GM21825 (cell line): ENCODE results near the gene KHDC4.

Source experiments
- ATAC-seq: cut with Tn5 transposase; IDR thresholded peaks from one replicate; pipeline ENCODE4 v1.9.1; 2021; ENCODE audit warnings: mild to moderate bottlenecking, moderate library complexity; ENCODE audit not compliant: unreplicated experiment

KHDC4 gene

GRCh38 chr1:155877945-155878344, 56.3 kb downstream of the KHDC4 start:
- no peak for ATAC-seq

DNA sequence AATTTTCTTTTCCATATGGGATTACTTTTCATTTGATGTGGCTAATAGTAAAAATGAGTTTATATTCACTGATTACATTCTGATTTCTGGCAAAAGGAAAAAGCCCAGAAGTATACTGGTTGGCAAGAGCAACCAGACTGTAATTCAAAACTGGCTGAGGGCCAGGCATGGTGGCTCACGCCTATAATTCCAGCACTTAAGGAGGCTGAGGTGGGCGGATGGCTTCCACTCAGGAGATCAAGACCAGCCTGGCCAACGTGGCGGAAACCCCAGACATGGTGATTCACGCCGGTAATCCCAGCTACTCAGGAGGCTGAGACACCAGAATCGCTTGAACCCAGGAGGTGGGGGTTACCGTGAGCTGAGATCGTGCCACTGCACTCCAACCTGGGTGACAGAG, 60.4 kb downstream of the KHDC4 start:
- ATAC-seq, result no peak

DNA sequence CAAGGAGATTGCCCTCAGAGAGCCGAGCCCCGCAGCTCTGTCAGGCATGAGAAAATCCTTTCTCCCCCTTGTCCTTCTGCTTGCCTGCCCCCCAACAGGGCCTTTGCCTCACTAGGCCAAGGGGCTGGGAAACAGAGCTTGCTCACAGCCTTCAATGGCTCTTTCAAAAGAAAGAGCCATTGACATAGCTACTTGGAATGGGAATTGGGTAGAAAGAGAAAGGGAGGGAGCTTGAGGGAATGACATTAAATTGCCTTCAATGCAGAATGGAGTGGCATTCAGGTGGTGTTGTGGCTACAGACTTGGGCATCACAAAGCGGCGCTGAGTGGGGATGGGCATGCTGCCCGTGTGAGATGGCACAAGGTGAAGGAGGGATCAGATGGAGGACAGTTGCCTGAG, 61.7 kb downstream of the KHDC4 start:
- ATAC-seq, result no peak

DNA sequence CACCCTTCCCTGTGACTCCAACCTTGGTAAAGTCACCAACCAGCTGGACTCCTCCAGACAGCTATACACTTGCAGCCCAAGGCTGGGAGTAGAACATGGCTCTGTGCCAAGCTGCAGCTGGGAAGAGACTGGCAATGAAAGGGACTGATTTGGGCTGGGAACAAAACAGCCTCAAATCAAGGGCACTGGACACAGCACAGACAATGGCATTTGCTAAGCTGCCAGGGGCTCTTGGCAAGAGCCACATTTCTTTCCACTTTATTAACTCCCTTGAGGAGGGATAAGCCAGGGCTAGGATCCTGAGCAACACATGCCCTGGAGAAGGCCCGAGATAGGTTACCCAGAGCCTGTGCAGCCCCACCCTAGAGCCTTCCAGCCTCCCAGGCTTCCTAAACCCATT, 62.8 kb downstream of the KHDC4 start:
- ATAC-seq, result no peak

DNA sequence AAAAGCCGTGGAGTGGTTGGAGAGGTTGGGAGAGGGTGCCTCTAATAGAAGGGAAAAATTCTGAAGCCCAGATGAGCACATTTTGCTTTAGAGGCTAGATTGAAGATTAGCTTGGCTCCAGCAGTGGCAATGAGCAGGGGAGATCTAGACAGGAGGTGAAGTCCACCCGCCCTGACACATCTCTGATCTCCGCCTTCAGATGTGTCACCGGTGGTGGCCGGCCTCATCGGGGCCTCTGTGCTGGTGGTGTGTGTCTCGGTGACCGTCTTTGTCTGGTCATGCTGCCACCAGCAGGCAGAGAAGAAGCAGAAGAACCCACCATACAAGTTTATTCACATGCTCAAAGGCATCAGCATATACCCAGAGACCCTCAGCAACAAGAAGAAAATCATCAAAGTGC, 66.4 kb downstream of the KHDC4 start:
- ATAC-seq, result no peak

- no peak for ATAC-seq
Observed at GRCh38 chr1:155864393-155864792, 69.8 kb downstream of the KHDC4 start.
